Measurements from ENCODE around the gene SIAH3.
"Not testable (repeated sequence)": the region's sequence is repeated elsewhere in the genome, so short reads cannot be mapped to it uniquely, and the experiment has no call there.

SIAH3 gene, protein sequence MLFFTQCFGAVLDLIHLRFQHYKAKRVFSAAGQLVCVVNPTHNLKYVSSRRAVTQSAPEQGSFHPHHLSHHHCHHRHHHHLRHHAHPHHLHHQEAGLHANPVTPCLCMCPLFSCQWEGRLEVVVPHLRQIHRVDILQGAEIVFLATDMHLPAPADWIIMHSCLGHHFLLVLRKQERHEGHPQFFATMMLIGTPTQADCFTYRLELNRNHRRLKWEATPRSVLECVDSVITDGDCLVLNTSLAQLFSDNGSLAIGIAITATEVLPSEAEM
- 0 to 7.5 reads per million in 2 donors for total RNA-seq

DNA sequence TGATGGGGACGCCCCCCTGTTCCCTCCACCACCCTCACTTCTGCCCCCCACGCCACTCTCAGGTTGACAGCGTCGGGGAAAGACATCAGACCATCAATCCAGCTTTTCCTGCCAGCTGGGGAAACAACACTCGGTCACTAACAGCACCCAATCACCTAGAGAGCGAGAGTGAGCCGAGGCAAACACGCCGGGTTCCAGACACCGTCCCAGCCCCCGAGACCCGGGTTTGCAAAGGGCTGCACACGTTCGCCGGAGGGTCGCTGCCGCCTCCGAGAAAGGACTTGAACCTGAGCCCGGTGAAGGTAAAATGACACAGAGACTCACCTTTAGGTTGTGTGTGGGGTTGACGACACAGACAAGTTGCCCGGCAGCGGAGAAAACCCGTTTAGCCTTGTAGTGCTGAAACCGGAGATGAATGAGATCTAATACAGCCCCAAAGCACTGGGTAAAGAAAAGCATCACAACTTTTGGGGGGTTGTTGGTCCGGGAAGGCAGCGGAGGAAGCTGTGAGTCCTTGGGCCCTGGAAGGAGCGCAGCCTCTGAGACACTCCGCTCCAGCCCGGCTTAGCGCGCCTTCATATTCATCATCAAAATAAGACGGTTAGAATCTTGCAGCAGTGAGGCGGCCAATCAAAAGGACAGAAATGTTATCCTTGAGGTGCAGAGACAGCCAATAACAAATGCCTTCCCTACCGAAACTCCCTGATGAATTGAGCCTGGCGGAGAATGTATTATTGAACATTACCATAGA lies at the start of gene SIAH3:
Gene SIAH3 (minus strand): TSS at position 583 of the 751 bp plus-strand sequence. CDS start 124 bp downstream, at position 459.
- DNase-seq, result no peak

DNA sequence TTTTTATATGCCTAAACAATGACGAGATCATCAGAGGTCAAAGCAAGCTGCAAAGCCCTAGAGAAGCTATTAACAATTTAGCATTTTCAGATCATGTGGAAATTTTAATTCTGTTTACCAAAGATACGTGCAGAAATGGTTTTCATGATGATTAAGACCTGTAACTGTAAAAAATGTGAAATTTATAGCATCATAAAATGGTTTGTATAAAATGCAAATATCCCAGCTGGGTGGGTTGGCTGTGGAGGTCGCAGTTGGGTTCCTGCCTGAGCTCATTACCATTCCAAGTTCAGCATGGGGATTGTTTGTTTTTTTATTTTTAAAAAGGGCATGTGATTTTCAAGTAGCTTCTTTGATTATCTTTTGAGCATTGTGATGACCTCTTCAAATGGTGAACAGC lies 47.9 kb upstream of the SIAH3 start:
- no peak for DNase-seq

DNA sequence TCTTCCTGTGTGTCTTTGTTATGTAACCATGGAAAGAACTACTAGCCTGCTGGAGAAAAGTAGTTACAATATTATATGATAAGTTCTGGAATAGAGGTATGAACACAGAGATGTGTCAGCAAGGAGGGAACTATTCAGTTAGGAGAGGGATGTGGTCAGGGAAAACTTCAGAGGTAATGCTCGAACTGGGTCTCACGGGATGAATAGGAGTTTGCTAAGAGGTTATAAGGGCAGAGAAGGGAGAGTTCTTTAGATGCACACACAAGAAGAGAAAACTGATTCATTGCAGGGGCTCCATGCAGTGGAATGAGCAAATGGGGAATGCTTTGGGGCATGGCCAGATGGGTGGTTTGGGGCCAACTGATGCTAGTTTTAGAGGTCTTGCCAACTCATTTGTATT lies 46.0 kb upstream of the SIAH3 start:
- no peak for DNase-seq

DNA sequence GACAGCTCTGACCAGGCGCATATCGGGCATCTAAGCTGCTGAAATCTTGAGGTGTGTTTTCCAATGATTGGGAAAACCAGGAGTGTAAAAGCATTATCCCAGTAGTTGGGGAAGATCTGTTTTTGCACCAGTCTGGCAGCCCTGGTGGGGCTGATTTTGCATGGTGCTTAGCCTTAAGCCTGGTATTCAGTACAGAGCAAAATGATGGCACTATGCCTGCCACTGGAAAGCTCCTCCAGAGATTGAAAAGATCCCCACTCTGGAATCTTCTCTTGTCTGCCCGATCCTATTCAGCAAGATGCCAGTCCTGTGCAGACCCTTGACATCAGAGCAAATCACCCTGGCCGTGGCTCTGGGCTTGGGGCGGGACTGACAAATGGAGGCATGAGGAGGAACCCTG lies 44.7 kb upstream of the SIAH3 start:
- no peak for DNase-seq

DNA sequence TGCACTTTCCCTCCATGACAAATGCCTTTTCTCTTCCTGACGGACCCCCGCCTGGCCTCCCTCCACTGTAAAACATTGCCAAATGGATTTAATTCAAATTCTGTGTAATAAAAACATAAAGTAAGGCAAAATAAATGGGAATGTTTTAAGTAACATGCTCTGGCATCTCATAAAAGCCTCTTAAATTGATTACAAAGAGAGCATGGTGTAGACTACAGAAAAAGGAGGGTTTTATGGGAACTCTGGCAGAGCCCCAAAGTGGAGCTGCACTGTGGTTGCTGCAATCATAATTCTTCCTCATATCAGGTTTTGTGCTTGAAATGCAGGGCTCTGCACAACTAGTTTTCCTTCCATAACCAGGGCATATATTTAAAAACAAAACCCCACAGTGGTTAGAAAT lies 44.3 kb upstream of the SIAH3 start:
- no peak for DNase-seq

DNA sequence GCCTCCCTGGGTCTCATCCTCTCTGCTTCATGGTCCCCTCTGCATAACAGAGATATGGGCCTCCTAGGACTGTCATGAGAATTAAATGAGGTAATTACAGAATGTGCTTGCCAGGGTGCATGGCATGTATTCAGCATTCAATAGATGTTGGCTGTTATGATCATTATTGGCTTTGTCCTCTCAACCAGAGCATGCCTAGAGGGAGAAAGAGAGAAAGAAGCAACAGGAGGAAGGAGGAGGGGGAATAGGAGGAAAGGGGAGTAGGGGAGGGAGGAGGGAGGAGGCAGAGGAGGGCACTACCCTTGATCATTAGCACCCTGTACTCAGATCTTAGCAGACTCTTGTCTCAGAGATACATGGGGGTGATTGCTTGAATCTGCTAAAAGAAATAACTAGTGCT lies 41.0 kb upstream of the SIAH3 start:
- no peak for DNase-seq

DNA sequence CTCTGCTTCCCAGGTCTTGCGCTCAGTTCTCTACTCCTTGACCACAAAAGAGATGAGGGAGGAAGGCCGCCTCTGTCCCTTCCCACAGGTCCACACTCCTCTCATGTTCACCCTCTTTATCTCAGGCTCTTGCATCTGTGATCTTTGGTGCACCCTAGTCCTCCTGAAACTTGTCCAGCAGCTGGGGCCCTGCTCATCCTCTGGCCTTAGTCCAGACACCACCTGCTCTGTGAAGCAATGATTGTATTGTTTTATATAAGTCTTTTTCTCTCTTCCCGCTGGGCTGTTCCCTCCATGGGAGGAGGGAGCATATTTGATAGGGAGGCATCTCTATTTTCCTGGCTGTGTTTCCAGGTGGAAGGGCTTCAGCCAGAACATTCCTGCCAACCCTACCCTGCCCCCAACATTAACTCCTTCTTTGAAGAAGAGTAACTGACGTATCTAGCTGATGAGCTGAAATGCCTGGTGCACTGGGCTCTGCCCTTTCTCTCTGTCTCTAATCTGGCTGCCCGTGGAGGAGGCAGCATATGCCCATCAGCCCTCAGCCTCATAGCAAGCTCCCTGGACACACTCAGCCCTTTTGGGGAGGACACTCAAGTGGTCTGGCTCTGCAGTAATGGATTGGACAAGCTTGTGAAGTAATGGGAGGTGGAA lies 38.2 kb upstream of the SIAH3 start:
- DNase-seq, result no peak

DNA sequence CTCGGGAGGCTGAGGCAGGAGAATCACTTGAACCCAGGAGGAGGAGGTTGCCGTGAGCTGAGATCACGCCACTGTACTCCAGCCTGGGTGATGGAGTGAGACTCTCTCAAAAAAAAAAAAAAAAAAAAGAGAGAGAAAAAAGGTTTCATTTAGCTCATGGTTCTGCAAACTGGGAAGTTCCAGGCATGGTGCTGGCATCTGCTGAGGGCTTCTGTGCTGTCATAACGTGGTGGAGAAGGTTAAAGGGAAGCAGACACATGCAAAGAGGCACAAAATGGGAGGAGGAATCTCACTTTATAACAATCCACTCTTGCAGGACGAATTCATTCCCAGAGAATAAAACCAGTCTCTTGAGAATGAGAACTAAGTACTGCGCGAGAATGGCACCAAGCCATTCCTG lies 34.9 kb upstream of the SIAH3 start:
- DNase-seq, result no peak

DNA sequence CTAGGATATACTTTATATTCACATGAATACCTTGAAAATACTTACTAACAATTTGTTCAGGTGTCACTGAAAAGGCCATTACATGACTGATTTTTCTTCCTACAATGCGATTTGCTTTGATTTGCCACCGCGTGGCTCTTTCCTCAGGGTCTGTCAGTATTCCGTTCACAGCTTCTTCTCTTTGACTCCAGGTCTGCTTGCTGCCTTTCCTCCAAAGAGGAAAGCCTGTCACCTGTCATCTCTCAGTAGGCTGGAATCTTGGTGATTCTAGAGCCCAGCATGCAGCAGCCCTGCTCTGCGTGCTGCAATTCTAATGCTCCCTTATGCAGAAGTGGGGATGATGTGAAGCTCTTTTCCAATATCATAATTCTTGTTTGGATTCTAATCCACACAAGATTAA lies 33.6 kb upstream of the SIAH3 start:
- no peak for DNase-seq

DNA sequence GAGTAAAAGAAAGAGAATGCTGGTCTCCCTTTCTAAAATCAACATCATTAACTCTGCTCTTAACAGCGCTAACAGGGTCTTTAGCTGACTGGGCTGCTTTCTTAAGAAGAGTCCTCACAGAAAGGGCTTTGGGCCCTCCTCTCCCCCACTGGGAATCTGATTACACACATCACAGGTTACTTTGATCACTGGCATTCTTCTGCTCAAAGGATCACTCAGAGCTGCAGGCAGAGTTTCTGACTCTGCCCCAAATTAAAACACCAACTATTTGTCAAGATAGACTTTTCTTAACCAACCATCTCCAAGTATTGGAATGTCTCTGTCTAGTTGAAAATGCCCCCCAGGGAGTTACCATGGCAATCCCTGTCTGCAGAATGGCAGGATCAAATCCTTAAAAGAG lies 31.1 kb upstream of the SIAH3 start:
- DNase-seq, result no peak

DNA sequence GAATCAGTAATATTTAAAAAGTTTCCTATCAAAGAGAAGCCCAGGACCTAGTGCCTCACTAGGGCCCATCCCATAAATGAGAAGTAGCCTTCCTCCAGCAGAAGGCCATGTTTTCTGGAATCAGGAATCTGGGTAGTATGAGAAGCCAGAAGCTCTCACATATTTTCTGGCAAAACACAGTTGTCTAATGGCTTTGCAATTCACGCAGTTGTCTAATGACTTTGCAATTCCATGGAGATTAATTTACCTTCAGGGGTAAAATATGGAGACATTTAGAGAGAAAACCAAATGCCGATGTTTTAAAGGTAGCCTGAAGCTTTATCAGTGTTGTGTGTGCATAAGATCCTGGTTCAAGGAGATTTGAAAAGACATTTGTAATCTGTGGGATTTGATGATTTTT lies 29.8 kb upstream of the SIAH3 start:
- no peak for DNase-seq

DNA sequence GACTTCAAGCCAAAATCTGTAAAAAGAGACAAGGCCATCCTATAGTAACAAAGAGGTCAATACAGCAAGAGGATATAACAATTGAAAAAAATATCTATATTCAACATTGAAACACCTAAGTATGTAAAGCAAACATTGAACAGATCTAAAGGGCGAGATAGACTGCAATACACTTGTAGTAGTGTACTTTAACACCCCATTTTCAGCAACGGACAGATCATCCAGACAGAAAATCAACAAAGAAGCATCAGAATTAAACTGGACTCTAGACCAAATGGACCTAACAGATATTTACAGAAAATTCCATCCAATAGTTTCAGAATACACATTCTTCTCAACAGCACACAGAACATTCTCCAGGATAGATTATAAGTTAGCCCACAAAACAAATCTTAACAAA lies 28.7 kb upstream of the SIAH3 start:
- DNase-seq, result no peak

DNA sequence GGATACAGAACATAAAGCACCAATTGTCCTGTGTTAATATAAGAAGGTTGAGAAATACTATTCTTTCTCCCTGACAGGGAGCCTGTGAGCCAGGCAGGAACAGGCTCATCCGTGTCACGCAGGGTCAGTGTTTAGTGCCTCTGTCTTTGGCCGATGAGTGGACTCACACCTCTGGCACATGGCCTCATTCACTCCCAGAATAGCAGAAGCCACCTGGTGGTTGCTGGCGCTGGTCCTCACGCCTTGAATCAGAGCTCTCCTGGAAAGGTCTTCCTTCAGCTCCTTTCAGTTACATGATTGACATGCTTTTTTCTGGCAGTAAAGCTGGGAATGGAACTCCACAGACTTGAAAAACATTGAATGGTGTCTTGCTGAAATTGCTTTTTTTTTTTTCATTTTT lies 28.1 kb upstream of the SIAH3 start:
- DNase-seq, result no peak

DNA sequence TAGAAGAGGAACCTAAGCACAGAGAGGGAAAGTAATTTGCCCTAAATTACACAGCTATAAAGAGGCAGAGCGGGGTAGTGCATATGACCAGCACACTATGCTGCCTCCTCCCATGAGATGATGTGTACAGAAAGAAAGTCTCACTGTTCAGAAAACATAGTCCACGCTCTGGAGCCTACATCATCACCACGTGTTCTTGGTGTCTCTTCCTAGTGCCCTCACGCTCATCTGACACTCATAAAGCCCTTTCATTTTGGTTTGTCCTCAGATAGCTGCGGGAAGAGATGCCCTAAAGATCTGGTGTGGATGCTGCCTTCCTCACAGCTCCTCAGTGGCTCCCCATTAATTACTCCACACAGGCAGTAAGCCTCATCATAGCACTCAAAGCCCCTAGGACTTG lies 27.4 kb upstream of the SIAH3 start:
- no peak for DNase-seq

DNA sequence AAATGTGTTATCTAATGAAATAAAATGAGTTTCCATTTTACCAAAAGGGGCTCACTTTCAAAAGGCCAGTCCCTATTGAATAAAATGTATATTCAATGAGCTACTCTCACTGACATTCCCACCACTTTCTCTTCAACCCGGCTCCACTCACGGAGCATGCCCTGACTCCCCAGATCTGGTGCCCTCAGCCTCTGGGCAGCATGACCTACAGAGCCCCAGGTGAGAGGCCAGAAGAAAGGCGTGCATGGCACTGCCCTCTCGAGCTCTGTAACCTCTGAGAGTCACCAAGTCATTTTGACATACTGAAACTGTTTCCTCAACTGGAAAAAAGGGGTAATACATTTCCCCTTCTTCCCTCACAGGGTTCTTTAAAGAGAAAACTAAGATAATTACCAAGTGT lies 25.2 kb upstream of the SIAH3 start:
- DNase-seq, result no peak

DNA sequence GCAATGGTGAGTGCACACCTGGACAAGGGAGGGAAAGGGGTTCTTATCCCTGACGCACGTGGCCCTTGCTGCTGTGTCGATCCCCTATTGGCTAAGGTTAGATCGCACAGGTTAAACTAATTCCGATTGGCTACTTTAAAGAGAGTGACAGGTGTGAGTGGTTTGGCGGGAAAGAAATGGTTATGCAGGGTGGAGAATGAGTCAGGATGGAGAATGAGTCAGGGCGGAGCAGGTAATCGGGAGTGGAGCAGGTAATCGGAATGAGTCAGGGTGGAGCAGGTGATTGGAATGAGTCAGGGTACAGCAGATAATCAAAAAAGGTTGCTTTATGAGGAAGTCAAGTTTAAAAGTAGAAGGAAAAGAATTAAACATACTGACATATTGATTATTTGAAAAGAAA lies 24.4 kb upstream of the SIAH3 start:
- no peak for DNase-seq

DNA sequence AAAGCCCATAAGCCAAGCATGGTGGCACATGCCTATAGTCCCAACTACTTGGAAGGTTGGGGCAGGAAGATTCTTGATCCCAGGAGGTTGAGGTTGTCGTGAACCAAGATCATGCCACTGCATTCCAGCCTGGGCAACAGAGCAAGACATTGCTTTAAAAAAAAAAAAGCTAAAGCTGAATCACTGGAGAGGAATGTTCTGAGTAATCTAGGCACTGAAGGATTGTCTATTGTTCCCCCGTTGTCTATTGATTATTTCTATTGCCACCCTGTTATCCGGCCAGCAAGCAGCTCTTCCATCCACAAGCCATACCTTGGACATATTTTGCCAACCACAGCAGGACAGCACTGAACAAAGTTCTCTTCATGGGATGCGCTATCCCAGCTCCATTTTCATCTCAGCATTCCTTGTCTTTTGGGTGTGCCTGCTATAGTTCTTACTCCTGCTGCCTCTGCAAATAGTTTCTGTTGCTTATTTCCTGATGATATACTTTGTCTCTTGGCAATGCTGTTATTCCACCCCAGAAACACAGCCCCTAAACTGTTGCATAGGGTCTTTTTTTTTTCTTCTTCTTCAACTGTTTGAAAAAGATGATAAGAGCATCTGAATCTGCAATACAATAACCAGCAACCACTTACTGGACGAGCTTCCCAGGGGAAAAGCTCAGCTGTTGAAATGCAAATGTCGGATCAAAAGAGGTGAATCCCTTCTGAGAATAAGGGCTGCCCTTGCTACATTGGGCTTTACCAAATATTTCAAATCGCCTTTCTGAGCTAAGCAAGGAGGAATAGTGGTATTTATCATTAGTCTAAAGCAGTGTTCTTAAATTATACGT lies 22.2 kb upstream of the SIAH3 start:
- DNase-seq, result no peak

DNA sequence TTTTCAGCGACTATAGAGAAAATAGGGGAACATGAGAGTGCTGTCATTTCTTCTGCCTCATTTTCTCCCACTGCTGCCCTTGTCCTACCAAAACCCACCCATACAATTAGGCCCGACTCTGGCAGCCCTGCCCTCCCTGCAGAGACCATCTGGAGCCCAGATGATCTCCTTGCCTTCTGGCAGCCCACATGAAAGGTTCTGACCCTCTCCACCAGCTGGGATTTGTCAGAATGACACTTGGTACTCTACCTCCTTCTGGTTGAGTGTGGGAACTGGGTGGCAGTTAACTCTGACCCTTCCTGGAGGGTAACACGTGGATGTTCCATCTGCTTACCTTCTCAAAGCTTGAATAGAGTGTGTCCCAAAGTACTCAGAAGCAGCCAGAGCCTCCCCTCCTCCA lies 21.0 kb upstream of the SIAH3 start:
- no peak for DNase-seq

DNA sequence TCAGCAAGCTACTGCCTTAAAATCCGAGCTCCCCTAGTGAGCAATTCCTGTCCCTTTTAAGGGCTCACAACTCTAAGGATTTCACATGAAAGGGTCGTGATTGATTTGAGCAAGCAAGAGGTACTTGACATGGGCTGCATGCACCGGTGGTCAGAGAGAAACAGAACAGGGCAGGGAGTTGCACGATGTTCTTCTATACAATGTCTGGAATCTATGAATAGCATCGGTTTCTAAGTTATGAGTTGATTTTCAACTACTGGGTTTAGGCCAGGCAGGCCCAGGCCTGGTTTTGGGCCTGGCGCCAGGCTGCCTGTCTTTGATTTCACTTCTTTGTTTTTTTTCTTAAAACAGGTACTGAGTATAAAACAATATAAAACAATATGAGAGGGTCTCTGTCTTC lies 19.6 kb upstream of the SIAH3 start:
- not testable (repeated sequence) for DNase-seq

DNA sequence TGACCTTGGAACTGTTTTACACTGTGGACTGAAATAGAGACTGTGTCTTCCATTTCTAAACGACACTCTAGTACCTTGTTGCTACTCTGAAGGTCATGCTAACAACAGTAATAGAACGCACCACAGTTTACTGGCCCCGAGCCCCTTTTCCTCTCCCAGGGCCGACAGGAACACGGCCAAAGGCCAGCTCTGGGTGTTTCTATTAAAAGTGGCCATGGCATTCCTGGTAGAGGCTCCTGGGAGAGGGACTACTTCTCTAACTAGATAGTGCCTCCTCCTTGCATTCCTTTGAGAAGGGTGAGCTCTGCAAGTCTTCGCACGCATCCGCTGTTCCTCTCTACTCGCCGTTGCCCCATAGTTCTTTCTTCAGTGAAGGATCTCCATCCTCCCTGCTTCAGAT lies 18.7 kb upstream of the SIAH3 start:
- DNase-seq, result no peak

DNA sequence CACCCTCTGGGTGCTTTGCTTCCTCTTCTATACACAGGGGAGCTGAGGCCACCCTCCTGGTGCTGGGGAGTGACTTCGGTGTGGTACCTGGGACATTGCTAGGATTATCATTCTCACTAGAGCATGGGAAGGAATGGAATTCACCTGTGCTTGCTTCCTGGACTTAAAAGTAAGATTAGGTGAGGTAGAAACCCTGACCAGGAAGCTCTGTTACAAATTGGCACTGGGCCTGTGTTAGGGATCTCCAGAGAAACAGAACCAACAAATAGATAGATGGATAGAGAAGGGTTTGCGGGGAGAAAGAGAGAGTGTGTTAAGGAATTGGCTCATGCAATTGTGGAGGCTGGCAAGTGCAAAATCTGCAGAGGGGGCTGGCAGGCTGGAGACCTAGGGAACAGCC lies 13.9 kb upstream of the SIAH3 start:
- DNase-seq, result no peak

DNA sequence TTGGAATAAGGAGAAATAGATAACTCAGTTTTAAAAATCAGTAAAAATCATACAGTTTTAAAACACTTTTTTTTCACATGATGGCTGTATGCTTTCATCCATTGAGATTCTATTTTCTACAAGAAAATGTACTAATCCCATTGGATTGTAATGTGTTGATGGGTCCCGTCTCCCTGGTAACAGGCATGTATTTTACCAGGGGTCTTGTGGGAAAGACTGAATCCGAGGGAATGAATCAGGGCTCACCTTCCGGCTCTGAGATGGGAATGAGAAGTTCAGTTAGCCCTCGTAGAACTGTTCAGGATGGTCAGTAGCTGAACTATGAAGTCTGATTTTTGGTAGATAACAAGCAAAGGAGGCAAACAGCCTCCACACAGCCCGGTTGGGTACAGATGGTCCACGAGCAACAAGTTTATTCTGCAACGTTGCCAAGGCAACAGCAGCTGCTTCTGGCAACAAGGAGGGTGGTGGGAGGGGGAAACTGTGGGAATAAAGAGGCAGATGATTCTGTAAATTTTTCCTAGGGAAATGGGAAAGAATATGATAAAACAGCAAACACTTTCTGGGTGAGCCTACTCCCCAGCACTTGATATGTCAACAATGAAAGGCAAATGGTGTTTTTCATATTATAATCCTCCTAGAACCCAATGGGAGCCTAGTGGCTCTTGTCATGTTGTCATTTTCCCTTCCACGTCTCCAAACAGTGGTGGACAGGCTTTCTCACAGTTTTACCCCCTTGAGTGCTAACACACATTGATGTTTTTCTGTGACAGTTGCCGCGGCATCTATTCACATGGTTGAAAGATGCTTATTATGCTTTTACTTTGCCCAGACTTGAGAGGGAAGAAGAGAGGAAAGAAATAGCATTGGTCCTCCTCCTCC lies 12.4 kb upstream of the SIAH3 start:
- no peak for DNase-seq

Measured in T-helper 9 cell (primary cell).